ENCODE measurements around the gene LAMP1. TPM values are rescaled to one million over a fixed set of nuclear protein-coding genes. Genes with fewer than 3 reads are reported as not detected.

LAMP1 gene
- total RNA-seq, 2 experiments from 2014 or later: 79.5 to 80.7 TPM

DNA sequence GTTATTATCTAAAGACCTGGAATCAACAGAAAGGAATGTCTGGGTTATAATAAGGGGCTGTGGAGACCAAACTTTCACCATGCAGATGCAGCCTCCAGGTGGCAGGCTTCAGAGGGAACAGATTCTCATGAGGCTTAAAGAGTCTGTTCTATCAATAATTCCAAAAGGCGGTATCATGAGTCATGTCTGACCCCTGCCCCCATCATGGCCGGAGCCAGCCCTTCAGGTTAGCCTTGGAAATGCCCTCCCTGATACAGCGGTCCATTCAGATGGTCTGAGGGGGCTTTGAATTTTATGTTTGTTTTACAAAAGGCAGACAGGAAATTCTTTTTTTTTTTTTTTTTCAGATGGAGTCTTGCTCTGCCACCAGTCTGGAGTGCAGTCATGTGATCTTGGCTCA is 21.7 kb upstream of the LAMP1 start:
- H3K36me3 Mint-ChIP-seq (ENCODE audit: low read depth): no peaks in the 10 kb centered on the region
- H3K4me3 Mint-ChIP-seq: no peak overlapping the region
- ChIA-PET POLR2A (interaction anchor here (0.8 kb wide), 1 partner anchor 22 kb away, joined by 4 read pairs; the partner anchor contains the start of gene LAMP1), CTCF (no interaction called here)
- H3K27me3 Mint-ChIP-seq: no peaks in the 10 kb centered on the region
- peaks cover 3% of the 10 kb centered on the region for H3K4me1 Mint-ChIP-seq
- H3K27ac Mint-ChIP-seq: no peak overlapping the region
- peak; percentile 28 for DNase-seq
- no peaks in the 10 kb centered on the region for H3K9me3 Mint-ChIP-seq

DNA sequence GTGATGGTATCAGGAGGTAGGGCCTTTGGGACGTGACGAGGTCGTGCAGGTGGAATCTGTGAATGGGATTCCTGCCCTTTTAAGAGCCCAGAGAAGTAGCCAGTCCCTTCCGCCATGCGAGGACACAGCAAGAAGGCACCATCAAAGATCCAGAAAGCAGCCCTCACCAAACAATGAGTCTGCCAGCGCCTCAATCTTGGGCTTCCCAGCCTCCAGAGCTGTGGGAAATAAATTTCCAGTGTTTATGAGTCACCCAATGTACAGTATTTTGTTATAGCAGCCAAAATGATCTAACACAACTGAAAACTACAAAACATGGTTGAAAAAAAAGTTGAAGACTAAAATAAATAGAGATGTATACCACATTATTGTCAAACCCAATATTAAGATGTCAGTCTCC is 16.9 kb upstream of the LAMP1 start:
- CTCF ChIA-PET: no interaction called here
- Mint-ChIP-seq H3K9me3 (no peaks in the 10 kb centered on the region), H3K4me1 (no peaks in the 10 kb centered on the region), H3K27ac (no peak overlapping the region), H3K4me3 (no peak overlapping the region), H3K36me3 (ENCODE audit: low read depth) (no peaks in the 10 kb centered on the region), H3K27me3 (peaks cover 3% of the 10 kb centered on the region)
- no peak for DNase-seq
- POLR2A ChIA-PET: no interaction called here

DNA sequence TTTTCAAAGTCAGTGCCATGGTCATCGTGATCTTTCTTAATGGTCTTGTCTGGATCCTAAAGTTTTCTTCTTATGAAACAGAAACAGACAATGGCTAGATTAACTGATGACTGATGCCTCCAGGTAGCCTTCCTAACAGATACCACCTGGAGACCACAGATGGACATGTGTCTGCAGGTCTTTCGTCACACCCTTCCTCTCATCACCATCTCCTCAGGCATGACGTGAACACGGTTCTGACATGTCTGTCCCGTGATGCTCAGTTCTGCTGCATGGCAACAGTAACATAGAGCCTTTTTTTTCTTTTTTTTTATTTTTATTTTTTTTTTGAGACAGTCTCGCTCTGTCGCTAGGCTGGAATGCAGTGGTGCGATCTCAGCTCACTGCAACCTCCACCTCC is 13.1 kb upstream of the LAMP1 start:
- H3K36me3 Mint-ChIP-seq (ENCODE audit: low read depth): no peaks in the 10 kb centered on the region
- no peaks in the 10 kb centered on the region for H3K9me3 Mint-ChIP-seq
- no peak overlapping the region for H3K27ac Mint-ChIP-seq
- no peak for DNase-seq
- ChIA-PET CTCF (interaction anchor here (0.7 kb wide), 1 partner anchor 110 kb away, joined by 3 read pairs; no protein-coding TSS in a partner anchor), POLR2A (no interaction called here)
- no peak overlapping the region for H3K4me3 Mint-ChIP-seq
- peaks cover 13% of the 10 kb centered on the region for H3K27me3 Mint-ChIP-seq
- H3K4me1 Mint-ChIP-seq: no peaks in the 10 kb centered on the region

DNA sequence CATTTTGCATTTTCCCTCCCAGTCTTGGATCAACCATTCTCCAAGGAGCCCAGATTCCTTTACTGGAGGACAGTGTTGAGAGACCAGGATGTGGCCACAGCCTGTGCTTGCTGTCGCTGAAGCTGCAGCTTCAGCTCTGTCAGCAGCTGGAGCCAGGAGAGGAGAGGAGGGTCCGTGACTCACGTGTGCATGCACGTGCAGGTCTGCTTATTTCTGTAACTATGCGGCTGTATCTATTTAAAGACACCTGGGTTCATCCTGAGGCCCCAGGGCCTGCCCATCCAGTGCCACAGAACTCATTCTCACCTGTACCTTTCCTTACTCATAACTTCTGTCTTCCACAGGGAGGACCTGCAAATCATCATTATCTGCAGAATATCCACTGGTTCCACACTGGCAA is 8.2 kb upstream of the LAMP1 start:
- Mint-ChIP-seq H3K4me3 (no peak overlapping the region), H3K27me3 (peaks cover 50% of the 10 kb centered on the region), H3K27ac (no peak overlapping the region), H3K9me3 (no peaks in the 10 kb centered on the region), H3K36me3 (ENCODE audit: low read depth) (no peaks in the 10 kb centered on the region), H3K4me1 (peaks cover 14% of the 10 kb centered on the region)
- CTCF ChIA-PET: no interaction called here
- POLR2A ChIA-PET: interaction anchor here (0.6 kb wide), 1 partner anchor 39 kb away, joined by 3 read pairs; no protein-coding TSS in a partner anchor
- no peak for DNase-seq

DNA sequence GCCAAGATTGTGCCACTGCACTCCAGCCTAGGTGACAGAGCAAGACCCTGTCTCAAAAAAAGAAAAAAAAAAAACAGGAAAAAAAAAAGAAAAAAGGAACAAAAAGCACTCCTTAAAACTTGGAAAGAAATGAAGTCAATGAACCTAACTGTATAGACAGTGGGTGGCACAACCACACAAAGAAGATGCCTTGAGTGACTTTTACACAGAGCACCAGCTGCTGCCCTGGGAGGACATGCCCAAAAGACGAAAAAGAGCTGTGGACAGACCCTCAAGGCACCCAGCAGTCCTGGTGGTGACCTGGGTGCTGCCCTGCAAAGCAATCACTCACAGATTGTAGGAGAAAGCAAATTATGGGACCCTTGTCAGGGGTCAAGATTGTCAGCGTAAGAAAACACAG is 5.9 kb upstream of the LAMP1 start:
- Mint-ChIP-seq H3K27me3 (peaks cover 57% of the 10 kb centered on the region), H3K4me1 (peaks cover 14% of the 10 kb centered on the region), H3K36me3 (ENCODE audit: low read depth) (no peaks in the 10 kb centered on the region), H3K9me3 (no peaks in the 10 kb centered on the region), H3K4me3 (no peak overlapping the region), H3K27ac (no peak overlapping the region)
- no peak for DNase-seq
- ChIA-PET POLR2A (interaction anchor here (1.0 kb wide), 1 partner anchor 83 kb away, joined by 3 read pairs; the partner anchor contains the start of gene PCID2), CTCF (no interaction called here)

DNA sequence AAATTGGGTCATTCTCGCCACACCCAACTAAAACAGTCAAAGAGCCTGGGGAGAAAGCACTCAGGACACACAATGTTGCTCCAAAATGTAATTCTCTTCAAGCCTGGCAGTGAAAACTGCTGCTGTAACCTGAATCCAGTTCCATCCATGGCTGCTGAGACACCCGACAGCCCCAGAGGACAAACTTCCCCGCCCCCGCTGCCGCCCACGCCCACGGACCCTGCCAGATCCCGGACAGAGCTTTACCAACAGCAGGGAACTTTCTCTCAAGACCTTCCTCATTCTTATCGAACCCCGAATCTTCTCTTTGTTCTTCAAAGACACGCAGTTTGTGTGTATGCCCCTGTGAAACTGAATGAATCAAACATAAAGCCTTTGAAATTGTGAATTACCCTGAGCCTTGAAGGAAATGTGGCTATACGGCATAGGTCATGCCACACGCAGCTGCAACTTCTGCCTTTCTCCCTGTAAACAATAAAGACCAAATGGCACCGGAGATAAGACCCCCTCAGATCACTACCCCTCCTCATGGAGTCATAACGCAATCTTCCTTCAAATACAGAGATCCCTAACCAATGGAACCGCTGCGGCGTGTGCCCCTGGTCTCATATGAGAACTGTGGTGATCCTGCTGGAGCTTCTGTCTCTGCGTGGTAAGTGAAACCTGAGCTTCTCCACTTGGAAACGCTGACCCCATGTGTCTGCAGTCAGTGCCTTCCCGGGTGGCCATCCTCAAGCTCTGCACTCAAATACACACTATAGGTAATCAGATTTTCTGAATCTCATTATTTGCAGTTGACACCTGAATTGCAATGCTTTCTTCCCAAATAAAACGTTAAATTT is 4.8 kb upstream of the LAMP1 start:
- DNase-seq: no peak
- H3K36me3 Mint-ChIP-seq (ENCODE audit: low read depth): peaks cover 6% of the 10 kb centered on the region
- H3K9me3 Mint-ChIP-seq: no peaks in the 10 kb centered on the region
- ChIA-PET CTCF (no interaction called here), POLR2A (interaction anchor here (0.8 kb wide), 1 partner anchor 82 kb away, joined by 3 read pairs; the partner anchor contains the start of gene CUL4A)
- no peak overlapping the region for H3K27ac Mint-ChIP-seq
- peak overlapping the region; percentile 25 for H3K4me3 Mint-ChIP-seq
- H3K4me1 Mint-ChIP-seq: peaks cover 19% of the 10 kb centered on the region
- peaks cover 61% of the 10 kb centered on the region for H3K27me3 Mint-ChIP-seq

DNA sequence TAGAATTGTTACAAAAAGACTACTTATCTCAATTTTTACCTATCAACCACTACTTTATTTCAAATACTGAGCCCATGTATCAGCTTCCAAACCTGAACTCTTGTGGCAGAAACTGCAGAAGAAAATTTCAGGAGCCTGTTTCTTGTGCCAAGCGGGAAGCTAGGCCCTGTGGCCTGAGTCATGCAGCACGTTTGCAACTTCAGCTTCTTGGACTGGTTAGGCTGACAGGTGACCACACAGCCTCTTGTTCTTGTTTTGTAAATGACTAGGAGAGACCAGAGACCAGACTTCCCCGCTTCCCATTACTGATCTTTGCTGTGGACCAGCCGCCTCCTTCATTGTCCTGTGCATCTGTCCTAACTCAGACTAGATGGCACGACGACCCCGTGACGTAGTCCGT is 3.4 kb upstream of the LAMP1 start:
- CTCF ChIA-PET: no interaction called here
- H3K27me3 Mint-ChIP-seq: peaks cover 53% of the 10 kb centered on the region

DNA sequence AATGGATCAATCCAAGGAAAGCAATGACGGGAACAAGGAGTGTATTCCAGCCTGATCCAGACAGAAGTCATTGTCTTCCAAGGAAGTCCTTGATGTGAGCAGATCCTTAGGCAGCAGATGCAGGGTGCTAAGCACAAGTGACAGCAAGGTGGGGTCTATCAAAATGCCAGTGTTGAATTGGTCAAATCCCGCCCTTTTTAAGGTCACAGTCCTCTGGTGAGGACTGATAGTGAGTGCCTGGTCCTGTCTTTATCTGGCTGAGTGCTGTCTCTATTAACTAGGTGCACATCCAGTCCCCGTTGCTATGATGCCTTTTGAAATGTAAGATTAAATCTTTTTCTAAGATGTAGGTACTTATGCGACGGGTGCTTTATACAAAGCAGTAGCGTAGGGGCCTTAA is 1.3 kb upstream of the LAMP1 start:
- H3K27me3 Mint-ChIP-seq: peaks cover 35% of the 10 kb centered on the region
- DNase-seq: no peak
- no peaks in the 10 kb centered on the region for H3K9me3 Mint-ChIP-seq
- H3K27ac Mint-ChIP-seq: peak overlapping the region; percentile 16
- peaks cover 39% of the 10 kb centered on the region for H3K4me1 Mint-ChIP-seq
- ChIA-PET POLR2A (interaction anchor here (3.1 kb wide), 1 partner anchor 86 kb away, joined by 26 read pairs; the partner anchor contains the start of genes CUL4A and PCID2), CTCF (no interaction called here)
- peaks cover 14% of the 10 kb centered on the region for H3K36me3 Mint-ChIP-seq (ENCODE audit: low read depth)
- peak overlapping the region; percentile 92 for H3K4me3 Mint-ChIP-seq

More for the DNA sequence above, 3.4 kb upstream of the LAMP1 start:
- no peak for DNase-seq
- H3K4me1 Mint-ChIP-seq: peaks cover 32% of the 10 kb centered on the region
- H3K36me3 Mint-ChIP-seq (ENCODE audit: low read depth): peaks cover 13% of the 10 kb centered on the region
- no peak overlapping the region for H3K27ac Mint-ChIP-seq
- POLR2A ChIA-PET: no interaction called here
- no peaks in the 10 kb centered on the region for H3K9me3 Mint-ChIP-seq
- H3K4me3 Mint-ChIP-seq: no peak overlapping the region

DNA sequence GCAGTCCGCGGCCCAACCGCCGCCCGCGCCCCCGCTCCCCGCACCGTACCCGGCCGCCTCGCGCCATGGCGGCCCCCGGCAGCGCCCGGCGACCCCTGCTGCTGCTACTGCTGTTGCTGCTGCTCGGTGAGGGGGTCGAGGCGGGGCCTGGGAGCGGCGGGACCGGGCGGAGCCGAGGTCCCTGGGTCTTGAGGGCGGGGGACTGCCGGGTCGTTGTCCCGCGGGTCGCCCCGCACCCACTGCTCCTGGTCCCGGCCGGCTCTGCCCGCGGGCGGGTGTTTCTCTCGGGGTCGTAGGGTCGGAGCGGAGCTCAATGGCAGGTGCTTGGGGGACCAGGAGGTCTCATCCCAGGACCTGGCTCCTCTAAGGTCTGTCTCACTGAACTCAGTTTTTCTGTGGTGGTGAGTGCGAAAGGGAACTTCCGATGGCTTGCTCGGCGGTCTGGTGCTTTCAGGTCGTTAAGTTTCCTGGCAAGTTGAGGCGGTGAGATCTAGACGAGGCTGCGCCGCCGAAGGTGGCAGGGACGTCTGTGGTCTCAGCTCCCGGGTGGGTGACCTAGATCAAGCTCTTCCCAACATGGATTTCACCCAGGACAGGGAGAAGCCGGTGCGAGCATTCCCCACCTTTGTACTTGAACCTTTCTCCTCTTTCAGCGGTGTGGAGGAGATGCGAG is 467 bp downstream of the LAMP1 start:
- Mint-ChIP-seq H3K4me1 (peaks cover 29% of the 10 kb centered on the region), H3K9me3 (no peaks in the 10 kb centered on the region), H3K27me3 (peaks cover 20% of the 10 kb centered on the region), H3K36me3 (ENCODE audit: low read depth) (peaks cover 14% of the 10 kb centered on the region), H3K4me3 (peak overlapping the region; percentile 81), H3K27ac (peak overlapping the region; percentile 90)
- ChIA-PET POLR2A (interaction anchor here (0.8 to 3.1 kb wide), 8 partner anchors 10 to 88 kb away, joined by 3 to 26 read pairs (median 4); partner anchors contain the start of genes CUL4A and PCID2), CTCF (no interaction called here)
- DNase-seq: peak; percentile 70

DNA sequence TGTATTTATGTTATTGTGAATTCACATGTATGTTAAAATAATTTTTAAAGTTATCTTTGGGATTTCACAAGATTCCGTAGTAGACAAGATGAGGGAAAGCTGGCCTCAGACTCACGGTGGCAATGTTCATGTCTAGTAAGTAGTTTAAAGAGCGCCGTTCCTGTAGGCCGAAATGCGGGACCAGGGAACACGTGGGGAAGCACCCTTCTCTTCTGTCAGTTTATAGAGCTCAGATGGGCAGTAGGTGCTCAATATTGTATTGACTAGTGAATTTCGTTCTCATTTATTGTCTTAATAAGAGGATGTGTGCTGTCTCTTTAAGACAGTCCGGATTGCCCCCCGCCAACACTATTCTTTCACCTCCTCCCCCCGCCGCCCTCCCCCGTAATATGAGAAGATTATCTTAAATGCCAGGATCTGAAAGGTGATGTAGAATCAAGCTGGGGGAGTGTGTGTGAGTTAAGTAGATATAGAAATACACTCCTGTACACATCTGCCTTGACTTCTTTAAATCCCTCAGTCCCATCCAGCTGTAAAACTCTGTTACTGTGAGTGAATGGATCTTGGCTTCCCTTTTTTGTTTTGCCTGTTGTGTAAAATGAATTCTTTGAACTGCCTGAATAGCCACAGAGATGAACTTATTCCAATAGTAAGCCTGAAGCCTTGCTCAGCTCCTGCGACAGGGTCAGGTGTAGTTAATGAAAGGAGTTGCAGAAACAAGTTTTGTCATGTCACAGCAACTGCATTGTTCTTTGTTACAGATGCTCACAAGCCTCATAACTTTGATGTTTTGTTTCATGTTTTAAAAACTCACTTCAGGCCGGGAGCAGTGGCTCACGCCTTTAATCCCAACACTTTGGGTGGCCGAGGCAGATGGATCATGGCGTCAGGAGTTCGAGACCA is 1.3 kb downstream of the LAMP1 start:
- peaks cover 14% of the 10 kb centered on the region for H3K36me3 Mint-ChIP-seq (ENCODE audit: low read depth)
- ChIA-PET POLR2A (interaction anchor here (0.7 to 3.1 kb wide), 8 partner anchors 9 to 91 kb away, joined by 3 to 26 read pairs (median 4); partner anchors contain the start of genes CUL4A and PCID2), CTCF (interaction anchor here (0.5 to 0.8 kb wide), 2 partner anchors 95 to 813 kb away, joined by 3 read pairs; no protein-coding TSS in a partner anchor)
- DNase-seq: no peak
- H3K27me3 Mint-ChIP-seq: peaks cover 16% of the 10 kb centered on the region
- peak overlapping the region; percentile 81 for H3K4me3 Mint-ChIP-seq
- no peaks in the 10 kb centered on the region for H3K9me3 Mint-ChIP-seq
- peak overlapping the region; percentile 90 for H3K27ac Mint-ChIP-seq
- H3K4me1 Mint-ChIP-seq: peaks cover 28% of the 10 kb centered on the region

DNA sequence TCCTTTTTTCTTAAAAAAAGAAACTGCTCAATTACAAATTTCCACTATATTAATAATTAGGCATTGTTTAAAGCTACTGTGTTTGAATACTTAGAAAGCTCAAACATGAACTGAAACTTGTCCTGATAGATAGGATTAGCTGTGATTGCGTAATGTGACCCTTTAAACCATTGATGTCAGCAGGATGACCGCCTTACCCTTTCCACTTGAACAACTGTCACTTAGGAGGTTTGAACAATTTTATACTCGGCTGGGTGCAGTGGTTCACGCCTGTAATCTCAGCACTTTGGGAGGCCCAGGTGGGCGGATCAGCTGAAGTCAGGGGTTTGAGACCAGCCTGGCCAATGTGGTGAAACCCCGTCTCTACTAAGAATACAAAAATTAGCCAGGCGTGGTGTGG is 2.9 kb downstream of the LAMP1 start:
- Mint-ChIP-seq H3K4me1 (peaks cover 28% of the 10 kb centered on the region), H3K27ac (no peak overlapping the region), H3K36me3 (ENCODE audit: low read depth) (peaks cover 14% of the 10 kb centered on the region), H3K27me3 (peaks cover 5% of the 10 kb centered on the region), H3K4me3 (no peak overlapping the region), H3K9me3 (no peaks in the 10 kb centered on the region)
- POLR2A ChIA-PET: no interaction called here
- CTCF ChIA-PET: no interaction called here
- no peak for DNase-seq

DNA sequence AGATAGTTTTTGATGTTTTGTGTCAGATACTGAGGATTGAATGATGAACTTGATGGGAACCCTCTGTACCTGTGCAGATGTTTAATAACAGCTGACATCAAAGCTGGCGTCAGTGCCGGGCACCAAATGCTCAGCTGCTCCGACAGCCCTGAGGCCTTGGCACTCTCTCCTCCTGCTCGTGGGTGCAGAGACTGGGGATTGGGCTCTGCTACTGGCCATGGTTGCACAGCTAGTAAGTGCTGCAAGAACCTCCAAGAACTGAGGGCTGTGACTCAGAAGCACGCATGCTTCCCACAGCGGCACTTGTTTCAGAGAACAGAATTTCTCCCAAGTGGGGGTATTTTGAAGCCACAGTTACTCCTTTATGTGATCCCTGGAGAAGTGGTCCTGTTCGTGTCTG is 5.9 kb downstream of the LAMP1 start:
- Mint-ChIP-seq H3K4me3 (no peak overlapping the region), H3K36me3 (ENCODE audit: low read depth) (peaks cover 8% of the 10 kb centered on the region), H3K4me1 (peaks cover 17% of the 10 kb centered on the region), H3K27ac (no peak overlapping the region), H3K27me3 (no peaks in the 10 kb centered on the region), H3K9me3 (no peaks in the 10 kb centered on the region)
- no peak for DNase-seq
- POLR2A ChIA-PET: no interaction called here
- CTCF ChIA-PET: no interaction called here

All from activated CD4-positive, alpha-beta memory T cell treated with anti-CD3 and anti-CD28 coated beads, Interleukin-2, amount 10 ng/mL, durations not matched to agents 7 days and 5 days (primary cell).